Measurements from ENCODE around the gene GSG1.

GRCh38 chr12:13148485-13148847 lies 45.0 kb upstream of the GSG1 start:
- TF ChIP-seq EZH2 (IDR thresholded peaks at IDR 0.05; ENCODE audit: insufficient read depth, poor library complexity, severe bottlenecking) (no peak), EZH2phosphoT487 (IDR thresholded peaks at IDR 0.05; ENCODE audit: insufficient read depth, low read depth) (no peak)

Measured in GM23248 (cell line).